ENCODE measurements around the gene PPP1R3G.

Gene PPP1R3G

DNA sequence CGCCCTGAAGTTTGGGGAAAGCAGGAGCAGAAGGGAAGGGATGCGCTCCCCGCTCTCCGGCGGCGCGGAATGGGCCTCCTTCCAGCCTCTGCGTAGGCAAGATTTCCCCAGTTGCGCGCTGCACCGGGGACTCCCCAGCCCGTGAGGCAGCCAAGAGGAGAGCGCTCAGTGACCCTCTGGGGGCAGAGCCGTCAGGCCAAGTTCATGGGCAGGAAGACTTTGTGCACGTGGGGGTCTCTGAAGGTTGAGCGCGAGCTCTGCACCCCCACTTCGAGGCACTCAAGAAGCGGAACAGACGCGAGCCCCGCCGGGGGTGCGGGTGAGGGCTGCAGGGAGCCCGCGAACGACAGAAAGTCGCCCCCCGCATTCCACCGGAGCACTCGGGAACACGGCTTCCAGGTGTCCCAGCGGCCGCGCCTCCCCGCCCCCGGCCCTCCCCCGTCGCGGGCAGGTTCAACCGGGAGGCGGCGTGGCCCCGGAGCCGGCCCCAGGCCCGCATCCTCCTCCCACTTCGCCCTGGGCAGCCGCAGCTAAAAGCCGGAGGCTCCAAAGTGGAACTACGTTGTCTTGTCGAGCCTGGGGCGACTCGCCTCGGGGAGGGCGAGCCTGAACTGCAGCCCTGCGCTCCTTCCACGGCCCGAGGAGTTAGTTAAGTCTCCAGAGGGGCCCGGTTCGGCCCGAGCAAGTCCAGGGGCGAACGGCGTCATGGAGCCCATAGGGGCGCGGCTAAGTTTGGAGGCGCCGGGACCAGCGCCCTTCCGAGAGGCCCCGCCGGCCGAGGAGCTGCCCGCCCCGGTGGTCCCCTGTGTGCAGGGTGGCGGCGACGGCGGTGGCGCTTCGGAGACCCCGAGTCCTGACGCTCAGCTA lies at the start of gene PPP1R3G:
Gene PPP1R3G, plus strand, starts transcription at position 561 of the 867 bp plus-strand sequence. Its CDS starts 145 bp downstream, at position 706.
- H3K4me1 Mint-ChIP-seq = peaks cover 2% of the 10 kb centered on the region
- H3K36me3 Mint-ChIP-seq = no peaks in the 10 kb centered on the region
- no peaks in the 10 kb centered on the region for H3K9me3 Mint-ChIP-seq
- peak within 1 kb of the TSS; percentile 85 for H3K4me3 Mint-ChIP-seq
- DNase-seq (ENCODE audit: low spot score in 2 of 2) (peak; percentile 21 to 43), ATAC-seq (ENCODE audit: low read depth) (peak; percentile 70)
- peaks cover 12% of the 10 kb centered on the region for H3K27me3 Mint-ChIP-seq
- no peak within 1 kb of the TSS for H3K27ac Mint-ChIP-seq

DNA sequence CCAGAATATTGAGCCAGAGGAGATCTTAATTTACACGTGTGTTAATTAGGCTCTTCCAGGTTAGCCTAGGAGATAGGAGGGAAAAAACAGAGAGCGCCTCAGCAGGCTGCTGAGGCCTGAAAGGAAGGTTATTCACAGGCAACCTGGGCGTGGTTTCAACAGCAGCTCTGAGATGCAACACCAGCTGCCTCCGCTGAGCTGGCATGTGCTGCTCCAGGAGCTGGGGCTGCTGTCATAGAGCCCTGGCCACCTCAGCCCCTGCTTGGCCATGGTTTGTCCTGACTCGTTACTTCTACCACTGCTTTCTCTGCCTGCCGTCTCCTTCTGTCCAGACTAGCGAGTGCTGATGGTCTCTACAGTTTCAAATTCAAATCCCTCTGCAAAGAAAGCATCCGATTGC lies 48.9 kb upstream of the PPP1R3G start:
- Mint-ChIP-seq H3K36me3 (no peaks in the 10 kb centered on the region), H3K9me3 (no peaks in the 10 kb centered on the region), H3K4me1 (no peaks in the 10 kb centered on the region), H3K4me3 (no peak overlapping the region), H3K27me3 (no peaks in the 10 kb centered on the region), H3K27ac (no peak overlapping the region)
- ATAC-seq (ENCODE audit: low read depth) (no peak), DNase-seq (ENCODE audit: low spot score in 2 of 2) (no peak)

DNA sequence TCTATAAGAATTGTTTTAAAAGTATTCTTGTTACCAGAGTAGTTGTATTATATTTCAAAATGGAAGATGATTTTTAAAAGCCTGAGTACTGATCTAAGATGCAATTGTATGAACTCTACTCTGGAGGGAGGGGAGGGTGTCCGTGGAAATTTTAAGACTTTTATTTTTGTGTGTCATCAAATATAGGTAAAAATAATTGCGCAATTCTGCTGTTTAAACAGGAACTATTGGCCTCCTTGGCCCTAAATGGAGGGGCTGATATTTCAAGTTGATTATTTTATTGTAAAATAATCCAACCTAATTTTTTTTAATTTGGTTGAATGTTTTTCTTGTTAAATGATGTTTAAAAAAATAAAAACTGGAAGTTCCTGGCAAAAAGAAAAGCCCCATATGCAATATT lies 43.2 kb upstream of the PPP1R3G start:
- no peak for ATAC-seq (ENCODE audit: low read depth)
- DNase-seq (ENCODE audit: low spot score in 2 of 2) = no peak
- Mint-ChIP-seq H3K9me3 (no peaks in the 10 kb centered on the region), H3K27ac (no peak overlapping the region), H3K4me3 (no peak overlapping the region), H3K36me3 (peaks cover 17% of the 10 kb centered on the region), H3K4me1 (no peaks in the 10 kb centered on the region), H3K27me3 (no peaks in the 10 kb centered on the region)

DNA sequence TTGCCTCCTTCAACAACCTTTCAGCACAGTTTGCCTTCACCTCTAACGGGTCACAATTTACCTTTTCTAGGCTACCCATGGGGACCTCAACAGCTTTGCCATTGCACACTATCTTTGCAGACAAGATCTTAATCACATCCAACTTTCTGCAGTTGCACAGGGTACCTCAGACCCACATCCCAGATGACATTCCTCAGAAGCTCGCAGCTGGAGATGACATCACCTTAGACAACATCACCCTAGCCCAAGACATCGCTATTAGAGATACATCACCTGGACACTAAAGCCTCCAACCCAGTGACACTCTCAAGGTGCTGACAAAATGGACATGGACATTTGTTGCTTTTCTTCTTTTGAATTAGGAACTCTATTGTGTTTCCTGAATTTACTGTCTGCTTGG lies 42.7 kb upstream of the PPP1R3G start:
- H3K4me3 Mint-ChIP-seq = no peak overlapping the region
- ATAC-seq (ENCODE audit: low read depth) (no peak), DNase-seq (ENCODE audit: low spot score in 2 of 2) (no peak)
- H3K27ac Mint-ChIP-seq = no peak overlapping the region
- H3K4me1 Mint-ChIP-seq = no peaks in the 10 kb centered on the region
- H3K36me3 Mint-ChIP-seq = peaks cover 17% of the 10 kb centered on the region
- no peaks in the 10 kb centered on the region for H3K27me3 Mint-ChIP-seq
- no peaks in the 10 kb centered on the region for H3K9me3 Mint-ChIP-seq

DNA sequence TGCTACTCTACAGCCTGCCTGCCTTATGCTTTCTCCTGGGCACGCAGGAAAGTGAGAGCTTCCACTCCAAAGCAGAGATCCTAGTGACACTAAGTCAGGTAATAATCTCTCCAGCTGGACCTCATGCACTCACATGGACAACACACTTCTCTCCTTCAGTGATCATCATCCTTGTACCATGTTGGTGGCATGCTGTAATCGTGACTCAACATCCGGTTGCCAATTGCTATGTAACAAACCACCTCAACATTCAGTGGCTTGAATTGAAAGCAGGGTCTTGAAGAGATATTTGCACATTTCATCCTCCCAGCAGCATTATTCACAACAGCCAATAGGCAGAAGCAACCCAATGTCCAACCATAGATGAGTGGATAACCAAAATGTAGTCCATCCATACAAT lies 40.3 kb upstream of the PPP1R3G start:
- Mint-ChIP-seq H3K4me3 (no peak overlapping the region), H3K36me3 (peaks cover 20% of the 10 kb centered on the region), H3K27ac (no peak overlapping the region), H3K9me3 (peaks cover 4% of the 10 kb centered on the region), H3K4me1 (no peaks in the 10 kb centered on the region), H3K27me3 (peaks cover 2% of the 10 kb centered on the region)
- DNase-seq (ENCODE audit: low spot score in 2 of 2) (no peak), ATAC-seq (ENCODE audit: low read depth) (no peak)

DNA sequence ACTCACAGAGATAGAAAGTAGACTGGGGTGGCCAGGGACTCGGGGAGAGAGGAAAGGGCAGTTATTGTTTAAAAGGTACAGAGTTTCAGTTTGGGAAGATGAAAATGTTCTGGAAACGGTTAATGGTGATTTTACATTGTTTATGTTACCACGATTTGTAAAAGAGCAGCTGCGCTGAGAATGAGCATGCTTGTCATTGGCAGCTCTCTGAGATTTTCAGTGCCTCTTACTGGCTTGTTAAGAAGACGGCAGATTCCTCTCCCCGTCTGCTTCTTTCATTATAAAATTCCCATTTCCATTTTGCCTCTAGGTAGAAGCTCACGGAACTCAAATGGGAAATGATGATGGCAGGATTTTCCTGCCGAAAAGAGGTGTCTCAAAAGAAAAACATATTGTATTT lies 39.7 kb upstream of the PPP1R3G start:
- no peaks in the 10 kb centered on the region for H3K4me1 Mint-ChIP-seq
- H3K4me3 Mint-ChIP-seq = no peak overlapping the region
- no peak overlapping the region for H3K27ac Mint-ChIP-seq
- H3K36me3 Mint-ChIP-seq = peaks cover 20% of the 10 kb centered on the region
- ATAC-seq (ENCODE audit: low read depth) (no peak), DNase-seq (ENCODE audit: low spot score in 2 of 2) (no peak)
- H3K27me3 Mint-ChIP-seq = peaks cover 2% of the 10 kb centered on the region
- peaks cover 4% of the 10 kb centered on the region for H3K9me3 Mint-ChIP-seq

DNA sequence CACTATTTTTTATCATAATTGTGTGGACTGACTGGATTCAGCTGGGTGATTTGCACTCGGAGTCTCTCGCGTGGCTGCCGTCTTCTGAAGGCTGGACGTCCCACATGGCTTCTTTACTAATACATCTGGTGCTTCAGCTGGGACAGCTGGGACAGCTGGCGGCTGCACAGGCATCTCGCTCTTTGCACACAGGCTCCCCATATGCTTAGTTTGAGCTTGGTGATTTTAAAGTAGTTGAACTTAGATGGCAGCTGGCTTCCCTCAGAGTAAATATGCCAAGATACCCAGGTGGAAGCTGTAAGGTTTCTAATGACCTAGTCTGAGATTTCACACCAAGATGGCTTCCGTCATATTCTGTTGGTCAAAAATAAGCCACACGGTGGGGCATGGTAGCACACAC lies 38.7 kb upstream of the PPP1R3G start:
- Mint-ChIP-seq H3K4me1 (no peaks in the 10 kb centered on the region), H3K4me3 (no peak overlapping the region), H3K27me3 (peaks cover 2% of the 10 kb centered on the region), H3K9me3 (peaks cover 11% of the 10 kb centered on the region), H3K27ac (no peak overlapping the region), H3K36me3 (peaks cover 27% of the 10 kb centered on the region)
- no peak for ATAC-seq (ENCODE audit: low read depth)
- no peak for DNase-seq (ENCODE audit: low spot score in 2 of 2)

DNA sequence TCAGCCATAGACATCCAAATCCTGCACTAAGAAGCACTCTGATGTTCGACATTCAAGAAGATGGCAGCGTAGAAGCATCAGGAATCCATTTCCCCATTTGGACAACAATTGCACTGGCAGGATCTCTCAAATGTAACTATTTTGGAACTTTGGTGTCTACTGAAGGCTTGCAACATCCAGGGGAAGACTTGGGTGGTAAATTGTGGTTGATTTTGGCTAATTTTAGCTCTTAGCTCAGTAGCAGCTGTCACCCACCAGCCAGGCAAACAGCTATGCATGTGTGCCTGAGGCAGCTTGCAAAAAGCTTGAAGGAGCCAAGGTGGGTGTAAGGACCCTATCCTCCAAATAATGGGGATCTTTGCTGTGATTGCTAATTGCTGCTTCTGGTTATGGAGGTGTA lies 35.1 kb upstream of the PPP1R3G start:
- Mint-ChIP-seq H3K9me3 (peaks cover 13% of the 10 kb centered on the region), H3K27me3 (peaks cover 4% of the 10 kb centered on the region), H3K36me3 (peaks cover 15% of the 10 kb centered on the region), H3K4me3 (no peak overlapping the region), H3K27ac (no peak overlapping the region), H3K4me1 (no peaks in the 10 kb centered on the region)
- DNase-seq (ENCODE audit: low spot score in 2 of 2) (no peak), ATAC-seq (ENCODE audit: low read depth) (no peak)

DNA sequence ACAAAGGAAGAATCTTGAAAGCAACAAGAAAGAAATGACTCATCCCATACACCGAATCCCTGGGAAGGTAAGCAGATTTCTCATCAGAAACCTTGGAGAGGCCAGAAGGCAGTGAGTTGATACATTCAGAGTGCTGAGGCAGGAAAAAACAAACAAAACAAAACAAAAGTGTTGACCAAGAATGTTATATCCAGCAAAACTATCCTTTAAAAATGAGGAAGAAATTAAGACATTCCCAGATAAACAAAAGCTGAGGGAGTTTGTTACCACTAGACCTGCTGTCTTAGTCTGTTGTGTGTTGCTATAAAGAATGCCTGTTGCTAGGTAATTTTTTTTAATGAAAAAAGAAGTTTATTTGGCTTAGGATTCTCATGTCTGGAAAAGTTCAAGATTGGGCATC lies 33.7 kb upstream of the PPP1R3G start:
- Mint-ChIP-seq H3K4me3 (no peak overlapping the region), H3K27me3 (peaks cover 4% of the 10 kb centered on the region), H3K27ac (peak overlapping the region; percentile 37), H3K36me3 (peaks cover 12% of the 10 kb centered on the region), H3K9me3 (peaks cover 14% of the 10 kb centered on the region), H3K4me1 (no peaks in the 10 kb centered on the region)
- DNase-seq (ENCODE audit: low spot score in 2 of 2) (no peak), ATAC-seq (ENCODE audit: low read depth) (no peak)

DNA sequence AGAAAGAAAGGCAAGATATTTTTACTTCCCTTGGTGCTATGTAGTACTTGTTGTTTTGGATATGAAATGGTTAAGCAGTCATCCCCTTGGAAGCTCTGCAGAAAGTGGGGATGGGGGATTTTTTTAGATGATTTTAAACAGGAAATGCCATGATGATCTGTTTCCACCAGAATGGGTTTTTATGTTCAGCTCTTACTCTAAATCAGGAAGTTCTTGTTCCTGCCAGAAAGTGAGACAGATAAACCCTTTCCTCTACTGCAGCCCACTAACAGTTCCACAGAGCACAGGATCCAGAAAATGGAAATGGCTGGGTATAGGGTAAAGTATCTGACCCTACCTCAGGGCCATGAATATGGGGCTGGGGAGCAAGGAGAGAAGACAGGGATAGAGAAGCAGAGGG lies 32.1 kb upstream of the PPP1R3G start:
- Mint-ChIP-seq H3K4me1 (no peaks in the 10 kb centered on the region), H3K36me3 (peaks cover 12% of the 10 kb centered on the region), H3K9me3 (peaks cover 14% of the 10 kb centered on the region), H3K27ac (no peak overlapping the region), H3K4me3 (no peak overlapping the region), H3K27me3 (peaks cover 4% of the 10 kb centered on the region)
- ATAC-seq (ENCODE audit: low read depth) (no peak), DNase-seq (ENCODE audit: low spot score in 2 of 2) (no peak)

DNA sequence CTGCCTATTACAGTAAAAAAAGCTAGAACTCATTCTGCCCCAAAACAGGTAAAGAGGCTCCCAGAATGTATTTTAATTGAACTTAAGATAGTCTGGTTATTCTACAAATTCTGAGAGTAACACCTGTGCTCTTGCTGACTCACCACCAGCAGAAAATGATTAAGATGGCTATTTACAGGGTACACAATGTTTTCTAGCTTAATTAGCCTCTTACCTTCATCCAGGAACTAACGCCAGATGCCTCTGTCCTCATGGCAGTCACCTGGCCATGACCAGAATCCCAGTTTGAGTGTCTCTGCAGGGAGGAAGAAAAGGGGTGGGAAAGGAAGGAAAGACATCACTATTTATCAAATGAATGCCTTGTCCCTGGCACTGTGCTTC lies 31.3 kb upstream of the PPP1R3G start:
- H3K4me1 Mint-ChIP-seq = no peaks in the 10 kb centered on the region
- H3K27me3 Mint-ChIP-seq = peaks cover 4% of the 10 kb centered on the region
- ATAC-seq (ENCODE audit: low read depth) (no peak), DNase-seq (ENCODE audit: low spot score in 2 of 2) (no peak)
- peaks cover 8% of the 10 kb centered on the region for H3K36me3 Mint-ChIP-seq
- H3K27ac Mint-ChIP-seq = no peak overlapping the region
- H3K9me3 Mint-ChIP-seq = peaks cover 10% of the 10 kb centered on the region
- no peak overlapping the region for H3K4me3 Mint-ChIP-seq

DNA sequence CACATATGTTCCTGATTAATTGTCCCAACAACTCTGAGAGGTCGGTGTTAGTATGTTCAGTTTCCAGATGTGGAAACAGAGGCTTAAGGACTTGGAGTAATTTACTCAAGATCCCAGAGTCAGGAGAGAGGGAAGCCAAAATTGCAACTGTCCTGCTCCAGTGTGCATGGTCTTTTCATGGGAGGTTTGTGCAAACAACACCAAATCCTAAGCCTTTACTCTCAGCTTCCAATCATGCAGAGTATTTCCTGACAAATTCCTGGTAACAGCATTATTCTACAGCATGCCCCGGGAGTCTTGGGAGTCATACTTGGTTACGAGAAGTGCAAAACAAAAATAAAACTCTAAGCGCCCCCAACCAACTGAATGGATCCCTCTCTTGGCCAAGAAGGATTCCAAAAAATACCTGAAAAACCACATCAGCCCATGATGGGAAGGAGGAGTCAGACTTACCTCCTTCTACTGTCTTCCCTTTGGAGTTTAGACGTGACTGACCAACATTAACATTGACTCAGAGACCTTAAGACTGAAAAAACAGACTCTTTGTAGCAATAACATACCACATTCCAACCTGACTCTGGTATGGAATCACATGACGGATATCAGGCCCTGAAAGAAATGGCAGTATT lies 30.8 kb upstream of the PPP1R3G start:
- Mint-ChIP-seq H3K9me3 (peaks cover 10% of the 10 kb centered on the region), H3K4me1 (no peaks in the 10 kb centered on the region), H3K27ac (no peak overlapping the region), H3K27me3 (peaks cover 4% of the 10 kb centered on the region), H3K36me3 (peaks cover 8% of the 10 kb centered on the region), H3K4me3 (no peak overlapping the region)
- DNase-seq (ENCODE audit: low spot score in 2 of 2) (no peak), ATAC-seq (ENCODE audit: low read depth) (no peak)

DNA sequence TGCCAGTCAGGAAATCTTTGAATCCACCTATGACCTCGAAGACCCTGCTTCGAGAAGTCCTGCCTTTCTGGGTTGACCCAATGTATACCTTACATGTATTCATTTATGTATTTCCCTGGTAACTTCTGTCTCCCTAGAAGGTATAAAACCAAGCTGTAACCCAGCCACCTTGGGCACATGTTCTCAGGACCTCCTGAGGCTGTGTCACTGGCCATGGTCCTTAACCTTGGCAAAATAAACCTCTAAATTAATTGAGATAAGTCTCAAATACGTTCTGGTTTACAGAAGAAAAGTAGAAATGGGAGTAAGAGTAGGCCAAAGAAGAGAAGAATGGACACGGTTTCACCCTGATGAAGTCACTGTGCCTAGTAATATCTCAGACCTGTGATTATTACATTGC lies 30.0 kb upstream of the PPP1R3G start:
- H3K4me3 Mint-ChIP-seq = no peak overlapping the region
- H3K27ac Mint-ChIP-seq = no peak overlapping the region
- peaks cover 10% of the 10 kb centered on the region for H3K9me3 Mint-ChIP-seq
- H3K4me1 Mint-ChIP-seq = no peaks in the 10 kb centered on the region
- H3K27me3 Mint-ChIP-seq = peaks cover 4% of the 10 kb centered on the region
- peaks cover 10% of the 10 kb centered on the region for H3K36me3 Mint-ChIP-seq
- DNase-seq (ENCODE audit: low spot score in 2 of 2) (no peak), ATAC-seq (ENCODE audit: low read depth) (no peak)

DNA sequence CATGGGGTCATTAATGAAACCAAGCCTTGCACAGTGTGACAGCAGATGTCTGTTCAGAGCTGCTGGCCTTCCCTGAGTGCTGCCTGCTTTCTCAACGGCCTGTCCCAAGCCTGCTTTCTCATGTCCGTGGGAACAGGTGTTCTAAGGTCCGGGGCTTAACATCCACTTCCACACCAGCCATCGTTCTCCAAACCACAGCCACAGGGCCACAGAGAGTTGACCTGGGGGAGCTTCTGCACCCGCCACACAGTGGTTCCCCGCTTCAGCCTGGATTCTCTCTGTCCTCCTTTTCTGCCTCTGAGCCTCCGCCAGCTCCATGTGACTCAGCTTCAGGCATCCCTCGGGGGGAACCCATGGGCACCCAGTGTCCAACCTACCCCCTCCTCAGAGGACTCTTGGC lies 26.9 kb upstream of the PPP1R3G start:
- no peak overlapping the region for H3K4me3 Mint-ChIP-seq
- H3K9me3 Mint-ChIP-seq = peaks cover 1% of the 10 kb centered on the region
- no peaks in the 10 kb centered on the region for H3K4me1 Mint-ChIP-seq
- H3K27ac Mint-ChIP-seq = no peak overlapping the region
- DNase-seq (ENCODE audit: low spot score in 2 of 2) (no peak), ATAC-seq (ENCODE audit: low read depth) (no peak)
- peaks cover 2% of the 10 kb centered on the region for H3K36me3 Mint-ChIP-seq
- peaks cover 2% of the 10 kb centered on the region for H3K27me3 Mint-ChIP-seq

Measured in memory B cell (primary cell).